Astrocyte of the hippocampus (primary cell): ENCODE results near the gene DENND11.
"Not testable (repeated sequence)": the region's sequence is repeated elsewhere in the genome, so short reads cannot be mapped to it uniquely, and the experiment has no call there.

ENCODE experiments used
- DNase-seq: peaks from one replicate; pipeline ENCODE4 v3.0.0; 2011; ENCODE audit warnings: low read depth, low spot score

The DENND11 gene

DNA sequence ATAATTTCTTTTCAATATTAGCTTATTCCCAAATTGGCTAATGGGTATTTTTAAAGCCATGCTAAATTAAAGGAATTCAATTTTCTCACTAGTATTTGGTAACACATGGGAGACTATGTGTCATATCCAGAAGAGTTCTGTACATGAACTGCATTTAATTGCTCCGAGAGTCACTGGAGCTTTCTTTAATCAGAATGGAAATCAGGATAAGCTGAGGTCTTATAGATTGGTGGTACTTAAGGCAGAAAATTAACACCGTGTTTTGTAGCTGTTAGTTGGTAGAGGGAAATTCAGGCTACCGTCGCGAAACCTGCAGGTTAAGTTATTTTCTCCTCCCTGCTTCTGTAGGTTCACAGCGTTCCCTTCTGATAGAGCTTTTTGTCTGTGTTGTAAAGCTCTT, 6.4 kb upstream of the DENND11 start, which contains the start of gene WEE2:
Gene WEE2, plus strand, starts transcription at position 3 of the 400 bp plus-strand sequence. CDS start 406 bp downstream, outside the sequence.
- DNase-seq: no peak

DNA sequence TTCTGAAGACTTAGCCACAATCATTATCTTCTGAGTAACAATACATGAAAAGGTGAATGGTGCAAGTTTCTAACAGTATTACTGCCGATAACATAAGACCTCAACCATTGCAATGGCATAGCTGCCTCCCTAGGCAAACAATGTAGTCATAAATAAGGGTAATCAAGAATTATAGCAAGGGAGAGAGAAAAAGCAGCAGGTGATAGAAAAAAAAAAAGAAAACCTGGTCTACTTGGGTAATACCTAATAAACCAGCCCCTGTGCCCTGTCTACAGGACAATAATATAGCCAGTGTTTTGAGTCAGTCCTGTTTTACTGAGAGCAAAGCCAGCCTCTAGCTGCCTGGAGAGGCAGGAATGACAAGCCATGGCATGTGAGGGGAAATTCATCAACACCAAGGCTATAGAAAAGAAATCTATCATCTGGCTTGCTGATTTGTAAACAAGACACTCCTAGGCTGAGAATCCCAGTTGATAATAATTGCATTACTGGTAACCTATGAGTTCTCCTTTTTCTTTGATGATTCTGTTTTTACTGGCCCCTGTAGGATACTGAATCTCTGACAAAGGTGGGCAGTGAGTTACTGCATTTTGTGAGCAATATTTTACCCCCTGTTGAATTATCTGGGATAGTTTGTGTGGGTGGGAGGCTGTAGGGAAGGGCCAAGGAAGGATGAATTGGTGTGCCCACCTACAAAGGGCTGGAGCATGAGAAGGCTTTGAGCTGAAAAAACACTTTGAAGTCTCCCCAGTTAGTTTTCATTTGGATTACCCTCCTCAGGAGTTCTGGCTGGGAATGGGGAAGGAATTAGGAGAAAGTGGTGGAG, 4.5 kb upstream of the DENND11 start:
- DNase-seq: no peak

- no peak for DNase-seq
Observed at GRCh38 chr7:141704741-141705140, 2.8 kb upstream of the DENND11 start.

DNA sequence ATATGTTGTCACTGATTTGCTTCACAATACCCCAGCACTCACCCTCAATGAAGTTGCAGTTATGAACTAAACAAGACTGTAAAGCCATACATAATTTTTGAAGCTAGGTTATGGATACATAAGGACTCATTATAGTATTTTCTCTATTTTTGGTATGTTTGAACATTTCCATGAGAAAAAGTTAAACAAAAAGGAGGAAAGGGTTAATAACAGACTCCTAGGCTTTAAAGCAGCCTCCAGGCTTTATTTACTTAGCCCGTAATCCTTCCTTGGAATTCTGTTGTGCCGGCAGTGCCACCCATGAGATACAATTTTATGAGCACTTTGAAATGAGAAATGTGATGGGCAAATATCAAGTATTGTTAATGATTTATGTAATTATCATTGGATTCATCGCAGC, 2.1 kb upstream of the DENND11 start:
- DNase-seq: no peak

- no peak for DNase-seq
Observed at GRCh38 chr7:141702892-141703291, 926 bp upstream of the DENND11 start.

DNA sequence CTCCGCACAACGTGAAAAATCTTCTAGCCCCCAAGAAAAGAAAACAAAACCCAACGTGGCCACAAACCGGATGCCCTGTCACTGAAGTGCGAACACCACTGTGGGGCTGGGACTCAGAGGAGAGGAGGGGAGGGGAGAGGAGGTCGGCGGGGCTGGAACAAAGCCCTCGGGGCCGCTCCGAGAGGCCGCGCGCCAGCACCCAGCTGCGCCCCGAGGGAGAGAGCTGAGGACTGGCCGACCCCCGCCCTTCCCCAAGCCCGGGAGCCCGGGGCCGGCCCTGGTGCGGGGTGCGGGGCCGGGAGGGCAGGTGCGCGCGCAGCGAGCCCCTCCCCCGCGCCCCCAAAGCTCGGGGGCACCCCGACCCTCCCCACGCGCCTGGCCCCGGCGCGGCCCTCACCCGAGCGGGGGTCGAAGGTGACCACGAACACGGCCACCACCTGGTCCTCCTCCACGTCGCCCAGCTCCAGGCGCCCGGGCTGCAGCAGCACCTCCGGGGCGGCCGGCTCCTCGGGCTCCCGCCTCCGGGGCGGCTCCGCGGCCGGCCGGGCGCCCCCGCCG, 398 bp downstream of the DENND11 start:
- DNase-seq: peak; percentile 62

DNA sequence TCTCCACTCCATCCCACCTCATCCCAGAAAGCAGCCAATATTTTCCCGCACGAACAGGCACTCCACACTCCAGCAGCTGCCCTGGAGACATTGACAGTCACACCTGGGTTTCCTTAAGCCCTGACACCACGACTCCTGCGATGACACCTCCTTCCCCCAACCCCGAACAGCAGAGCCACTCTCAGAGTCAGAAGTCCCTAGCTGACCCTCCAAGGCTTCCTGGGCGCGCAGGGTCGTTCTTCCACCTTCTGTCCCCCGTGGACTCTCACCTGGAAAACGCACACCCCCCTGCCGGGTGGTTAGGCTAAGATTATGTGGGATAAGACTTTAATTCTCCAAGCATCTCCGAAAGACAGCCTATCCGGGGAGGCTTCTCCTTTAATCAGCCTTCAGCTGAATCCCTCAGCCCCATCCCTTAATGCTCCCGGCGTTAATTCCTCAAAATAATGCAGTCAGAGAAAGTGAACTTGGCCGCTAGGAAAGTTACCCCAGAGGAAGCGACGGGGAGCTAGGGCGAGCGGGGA, 1.1 kb downstream of the DENND11 start:
- peak; percentile 37 for DNase-seq

GRCh38 chr7:141700296-141700847, 1.6 kb downstream of the DENND11 start:
- DNase-seq: no peak

DNA sequence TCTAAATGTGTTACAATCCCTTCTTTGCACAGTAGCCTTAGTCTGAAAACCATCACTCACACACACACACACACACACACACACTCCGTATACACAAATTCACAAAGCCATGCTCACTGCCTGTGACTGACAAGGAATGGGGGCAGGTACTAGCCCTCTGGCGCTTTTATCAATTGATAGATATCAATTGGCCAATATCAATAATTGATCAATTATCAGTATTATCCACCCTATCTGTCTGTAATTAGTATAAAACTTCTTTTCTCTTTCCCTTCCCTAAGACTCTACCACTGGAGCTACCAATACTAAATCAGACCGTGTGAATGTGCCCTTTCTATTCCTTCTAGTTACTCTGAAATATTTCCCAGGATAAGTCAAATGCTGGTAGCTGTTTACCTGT, 2.1 kb downstream of the DENND11 start:
- DNase-seq: no peak

GRCh38 chr7:141698247-141699015, 3.5 kb downstream of the DENND11 start:
- DNase-seq: no peak

- DNase-seq: peak; percentile 79
Observed at GRCh38 chr7:141697211-141697871, 4.6 kb downstream of the DENND11 start.

- no peak for DNase-seq
Observed at GRCh38 chr7:141696348-141696747, 5.6 kb downstream of the DENND11 start.

DNA sequence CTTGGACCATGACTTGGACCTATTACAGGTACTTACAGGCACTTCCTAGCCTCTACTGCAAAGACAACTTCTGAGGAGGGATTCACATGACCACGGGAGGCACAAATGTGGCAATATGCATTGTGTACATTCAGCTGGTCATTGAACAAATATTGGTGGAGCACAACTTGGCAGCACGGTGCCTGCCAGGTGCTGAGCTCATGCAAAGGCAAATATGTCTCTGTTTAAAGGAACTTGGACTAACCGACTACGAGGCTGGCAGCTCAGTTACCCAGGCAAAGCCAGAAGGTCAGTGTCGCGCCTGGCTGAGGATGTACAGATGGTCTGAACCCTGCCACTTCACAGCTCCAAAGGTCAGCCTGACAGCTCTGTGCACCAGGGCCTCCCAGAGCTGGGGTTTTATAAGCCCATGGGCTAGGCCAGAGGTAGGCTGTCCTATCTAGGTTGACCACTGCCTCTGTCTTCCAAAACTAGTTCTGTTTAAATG, 6.1 kb downstream of the DENND11 start:
- no peak for DNase-seq

DNA sequence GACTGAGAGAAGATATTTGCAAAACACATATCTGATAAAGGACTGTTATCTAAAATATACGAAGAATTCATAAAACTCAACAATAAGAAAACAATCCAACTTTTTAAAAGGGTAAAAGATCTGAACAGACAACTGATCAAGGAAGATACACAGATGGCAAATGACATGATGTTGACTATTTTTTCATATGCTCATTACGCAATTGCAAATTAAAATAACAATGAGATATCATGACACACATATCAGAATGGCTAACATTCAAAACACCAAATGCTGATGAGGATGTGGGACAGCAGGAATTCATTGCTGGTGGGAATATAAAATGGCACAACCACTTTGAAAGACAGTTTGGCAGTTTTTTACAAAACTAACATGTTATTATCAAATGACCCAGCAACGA, 8.9 kb downstream of the DENND11 start:
- no peak for DNase-seq

- no peak for DNase-seq
Observed at GRCh38 chr7:141691961-141692360, 10.0 kb downstream of the DENND11 start.

- DNase-seq: no peak
Observed at GRCh38 chr7:141691540-141691939, 10.4 kb downstream of the DENND11 start.

DNA sequence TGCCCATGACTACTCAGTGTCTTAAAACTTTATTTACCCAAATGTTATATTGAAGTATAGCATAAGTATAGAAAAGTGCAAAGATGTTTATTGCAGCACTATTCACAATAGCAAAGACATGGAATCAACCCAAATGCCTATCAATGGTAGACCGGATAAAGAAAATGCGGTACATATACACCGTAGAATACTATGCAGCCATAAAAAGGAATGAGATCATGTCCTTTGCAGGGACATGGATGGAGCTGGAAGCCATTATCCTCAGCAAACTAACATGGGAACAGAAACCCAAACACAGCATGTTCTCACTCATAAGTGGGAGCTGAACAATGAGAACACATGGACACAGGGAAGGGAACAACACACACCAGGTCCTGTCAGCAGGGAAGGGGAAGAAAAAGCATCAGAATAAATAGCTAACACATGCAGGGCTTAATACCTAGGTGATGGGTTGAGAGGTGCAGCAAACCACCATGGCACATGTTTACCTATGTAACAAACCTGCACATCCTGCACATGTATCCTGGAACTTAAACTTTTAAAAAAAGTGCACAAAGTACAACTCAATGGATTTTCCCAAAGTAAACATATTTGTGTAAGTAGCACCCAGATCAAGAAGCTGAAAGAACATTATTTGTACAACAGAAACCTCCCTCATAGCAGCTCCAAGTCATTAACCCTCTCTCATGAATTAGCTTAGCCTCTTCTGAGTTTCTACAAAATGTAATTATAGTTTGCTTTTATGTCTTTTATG, 12.7 kb downstream of the DENND11 start:
- DNase-seq: not testable (repeated sequence)

GRCh38 chr7:141688043-141688442, 13.9 kb downstream of the DENND11 start:
- no peak for DNase-seq

DNA sequence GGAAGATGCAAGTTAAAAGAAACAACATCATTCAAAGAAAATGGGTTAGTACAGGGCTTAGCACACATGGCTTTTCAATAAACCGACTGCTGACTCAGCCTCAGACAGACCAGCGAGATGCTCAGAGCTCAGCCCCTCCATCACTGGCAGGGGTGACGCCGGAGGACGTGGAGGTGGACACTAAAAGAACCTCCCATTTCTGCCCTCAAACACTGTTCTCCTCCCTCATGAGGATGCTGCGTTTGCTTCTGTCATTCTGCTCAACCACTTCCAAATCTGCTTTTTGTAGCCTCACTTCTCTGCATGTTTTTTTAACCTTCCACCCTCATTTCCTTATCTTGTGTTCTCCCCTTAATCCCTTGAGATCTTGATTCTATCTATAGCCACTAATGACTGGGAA, 15.3 kb downstream of the DENND11 start:
- DNase-seq: no peak

DNA sequence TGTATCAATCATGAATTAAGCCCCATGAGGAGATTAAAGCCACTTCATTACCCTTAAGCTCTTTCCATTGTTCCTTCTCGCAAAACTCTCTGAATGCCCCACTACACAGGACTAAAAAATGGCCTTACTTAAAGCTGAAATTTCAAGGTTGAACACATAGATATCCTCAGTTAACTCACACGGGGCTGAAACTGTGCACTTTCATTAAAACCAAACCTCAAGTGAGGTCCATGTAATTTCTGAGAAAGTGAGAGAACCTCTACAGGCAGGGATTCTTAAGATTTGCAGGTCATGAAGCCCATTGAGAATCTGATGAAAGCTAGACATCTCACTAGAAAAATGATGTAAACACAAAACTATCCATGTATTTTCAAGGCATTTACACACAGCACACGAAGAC, 15.9 kb downstream of the DENND11 start:
- no peak for DNase-seq
